Kidney (tissue), 14 donors: ENCODE results near the gene MPRIP. TPM values are rescaled to one million over a fixed set of nuclear protein-coding genes. Genes with fewer than 3 reads are reported as not detected.

ENCODE experiments used
- DNase-seq, 5 donors: peaks; one replicate each; pipeline ENCODE4 v3.0.0-alpha.2; 2013 to 2020
- FAIRE-seq: peaks from 2 replicates; lab custom pipeline; 2012; peaks lifted over from hg19 to GRCh38; lab: Jason Lieb, UNC
- H3K27ac ChIP-seq, 2 donors: one replicate each; pipeline ENCODE4 v1.7.0; 2013; ENCODE audit warnings: low read depth in 2 of 2, low read length in 2 of 2, inconsistent platforms in 1 of 2
- H3K27me3 ChIP-seq: one replicate; pipeline ENCODE4 v1.7.1; 2013; ENCODE audit warnings: low read length, inconsistent platforms; ENCODE audit not compliant: control insufficient read depth, insufficient read depth
- H3K36me3 ChIP-seq, 3 donors: one replicate each; pipeline versions ENCODE4 v1.7.0 to v1.7.1; 2013; ENCODE audit warnings: low read length in 3 of 3, control low read depth in 1 of 3, inconsistent platforms in 1 of 3; ENCODE audit not compliant: insufficient read depth in 3 of 3, control insufficient read depth in 2 of 3
- H3K4me1 ChIP-seq, 3 donors: one replicate each; pipeline versions ENCODE4 v1.7.0 to v1.7.1; 2013; ENCODE audit warnings: low read length in 3 of 3, inconsistent platforms in 1 of 3, low read depth in 1 of 3; ENCODE audit not compliant: control insufficient read depth in 2 of 3, insufficient read depth in 2 of 3
- H3K4me3 ChIP-seq, 3 donors: one replicate each; pipeline versions ENCODE4 v1.7.0 to v1.8.1; 2013; ENCODE audit warnings: low read length in 3 of 3, control low read depth in 1 of 3, inconsistent platforms in 1 of 3
- H3K9ac ChIP-seq, 3 donors: one replicate each; pipeline versions ENCODE4 v1.7.0 to v1.7.1; 2013; ENCODE audit warnings: low read length in 3 of 3, control low read depth in 1 of 3, inconsistent platforms in 1 of 3
- H3K9me3 ChIP-seq, 3 donors: one replicate each; pipeline versions ENCODE4 v1.7.0 to v1.7.1; 2013; ENCODE audit warnings: low read length in 3 of 3, control low read depth in 1 of 3, inconsistent platforms in 1 of 3; ENCODE audit not compliant: control insufficient read depth in 2 of 3, insufficient read depth in 1 of 3
- CTCF ChIP-seq: IDR thresholded peaks from 3 replicates; pipeline ENCODE4 v1.5.1; 2012; ENCODE audit warnings: mild to moderate bottlenecking, moderate library complexity, borderline replicate concordance; ENCODE audit not compliant: insufficient read depth; ENCODE audit errors: extremely low read depth
- intact Hi-C: fragments of 100-400 bp; cut with DNase I; formaldehyde crosslinking; loops from one replicate; pipeline ENCODE4 v1.11.1; 2022
- polyA plus RNA-seq: library from polyadenylated mRNA; stranded (reverse); fragments of 350-450 nt; fragmentation: Illumina TruSeq; extraction: RNeasy Lipid Tissue Mini Kit (QIAGEN cat#74804); gene quantifications from one replicate; pipeline ENCODE4 v1.2.3, GENCODE V29; 2014; ENCODE audit warnings: low read depth, low replicate concordance; ENCODE audit not compliant: insufficient read depth
- total RNA-seq: library from RNA; stranded (reverse); fragmentation: NEBNext Ultra II Directional; extraction: Animal tissue kit (Norgen Biotek cat#: 25700); gene quantifications from one replicate; pipeline ENCODE4 v1.2.1, GENCODE V29; 2021
- donor health status: control.
- donor health status: control.
- donor health status: control.
- donor health status: control.
- donor health status: control.
- donor health status: DM: yes; HTN: yes; CAD: no.
- donor health status: Normal renal cell carcinoma (clear cell type).

Gene MPRIP
- total and polyA plus RNA-seq, 2 donors from 2014 or later, result 120 to 250 TPM

DNA sequence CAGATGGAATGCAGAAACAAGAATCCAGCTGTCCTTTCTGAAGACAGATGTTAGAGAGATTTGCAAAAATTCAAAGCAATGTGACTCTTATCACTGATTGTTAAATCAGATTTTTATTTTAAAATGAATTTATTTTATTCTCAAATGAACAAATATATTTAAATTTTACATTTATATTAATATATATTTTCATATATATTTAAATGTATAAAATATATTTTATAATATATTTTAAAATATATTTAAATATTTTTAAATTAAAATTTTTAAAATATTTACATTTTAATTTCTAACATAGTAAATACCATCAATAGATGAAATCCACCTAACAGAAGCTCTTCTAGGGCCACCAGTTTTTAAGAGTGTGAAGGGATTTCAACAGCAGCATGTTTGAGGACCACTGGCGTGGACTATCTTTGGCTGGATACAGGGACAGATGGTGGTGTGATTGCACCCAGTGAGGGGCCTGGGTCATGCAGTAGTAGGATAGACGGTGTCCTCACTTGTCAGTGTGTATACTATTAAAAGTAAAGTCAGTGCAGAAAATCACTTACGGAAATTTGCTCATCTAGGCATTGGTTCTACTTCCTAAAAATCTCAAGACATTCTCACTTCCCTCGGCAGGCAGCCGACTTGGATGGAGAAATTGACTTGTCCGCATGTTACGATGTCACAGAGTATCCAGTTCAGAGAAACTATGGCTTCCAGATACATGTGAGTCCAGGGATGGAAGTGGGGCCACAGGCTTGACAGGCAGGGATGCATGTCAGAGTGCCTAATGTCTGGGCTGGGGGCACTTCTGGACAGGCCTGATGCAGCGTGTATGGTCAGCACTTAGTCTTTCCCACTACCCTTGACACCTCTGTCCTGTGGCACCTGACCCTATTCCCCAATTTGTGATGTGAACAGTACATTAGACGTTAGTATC is 107.5 kb downstream of the MPRIP start:
- Histone ChIP-seq H3K9ac (no peak overlapping the region), H3K4me3 (no peak overlapping the region), H3K4me1 (peaks cover 0 to 5% (median 0%) of the 10 kb centered on the region in 3 donors), H3K27ac (no peak overlapping the region), H3K9me3 (no peaks in the 10 kb centered on the region), H3K36me3 (peaks cover 0 to 51% (median 28%) of the 10 kb centered on the region in 3 donors), H3K27me3 (no peaks in the 10 kb centered on the region)
- no peak for TF ChIP-seq CTCF
- intact Hi-C loops, result no loop called here
- DNase-seq (no peak), FAIRE-seq (peak; percentile 95)

- intact Hi-C loops, result no loop called here
Observed at GRCh38 chr17:17150448-17150800, 108.2 kb downstream of the MPRIP start.

GRCh38 chr17:17151055-17151454 is 108.8 kb downstream of the MPRIP start:
- H3K27me3 ChIP-seq, result no peaks in the 10 kb centered on the region
- DNase-seq (no peak), FAIRE-seq (no peak)
- H3K36me3 ChIP-seq, result peaks cover 0 to 54% (median 30%) of the 10 kb centered on the region in 3 donors
- H3K4me1 ChIP-seq, result peaks cover 0 to 5% (median 0%) of the 10 kb centered on the region in 3 donors
- no peaks in the 10 kb centered on the region for H3K9me3 ChIP-seq
- H3K27ac ChIP-seq, result no peak overlapping the region
- H3K4me3 ChIP-seq, result no peak overlapping the region
- TF ChIP-seq CTCF, result no peak
- no peak overlapping the region for H3K9ac ChIP-seq
- intact Hi-C loops, result no loop called here

More at GRCh38 chr17:17150448-17150800, 108.2 kb downstream of the MPRIP start:
- peaks cover 0 to 5% (median 0%) of the 10 kb centered on the region in 3 donors for H3K4me1 ChIP-seq
- H3K9me3 ChIP-seq, result no peaks in the 10 kb centered on the region
- H3K4me3 ChIP-seq, result no peak overlapping the region
- H3K36me3 ChIP-seq, result peaks cover 0 to 54% (median 27%) of the 10 kb centered on the region in 3 donors
- H3K27ac ChIP-seq, result no peak overlapping the region
- TF ChIP-seq CTCF, result no peak
- no peak overlapping the region for H3K9ac ChIP-seq
- no peak for FAIRE-seq
- no peak for DNase-seq
- H3K27me3 ChIP-seq, result no peaks in the 10 kb centered on the region
